ENCODE results near the gene PKIG. TPM values are rescaled to one million over a fixed set of nuclear protein-coding genes. Genes with fewer than 3 reads are reported as not detected.
A peak's percentile ranks its signal among the peaks of the same experiment; 100 is the strongest.

The PKIG gene
- polyA plus RNA-seq, 1 donor from 2014 or later = 174 TPM

- H3K4me2 ChIP-seq (ENCODE audit: low read length) = no peak overlapping the region
- H3K27ac ChIP-seq (ENCODE audit: low read length) = no peak overlapping the region
- no peak overlapping the region for H2AFZ ChIP-seq (ENCODE audit: low read depth, low read length)
- no peaks in the 10 kb centered on the region for H3K27me3 ChIP-seq (ENCODE audit: insufficient read depth, low read depth, low read length)
- no peaks in the 10 kb centered on the region for H3K79me2 ChIP-seq (replicated peaks; ENCODE audit: insufficient read depth, low read length)
- no peaks in the 10 kb centered on the region for H3K9me3 ChIP-seq (ENCODE audit: low read length)
- no peak overlapping the region for H3K9ac ChIP-seq (ENCODE audit: low read length)
- H4K20me1 ChIP-seq (ENCODE audit: insufficient read depth) = no peaks in the 10 kb centered on the region
- TF ChIP-seq EP300 (conservative IDR thresholded peaks at IDR 0.05; ENCODE audit: poor library complexity, severe bottlenecking) = no peak
- peak; percentile 3 for TF ChIP-seq POLR2AphosphoS5 (IDR thresholded peaks at IDR 0.05)
- TF ChIP-seq SMC3 (conservative IDR thresholded peaks at IDR 0.05; ENCODE audit: poor library complexity) = no peak
- no peaks in the 10 kb centered on the region for H3K36me3 ChIP-seq (ENCODE audit: insufficient read depth, low read length)
- H3K4me3 ChIP-seq (ENCODE audit: low read length) = no peak overlapping the region
- no peaks in the 10 kb centered on the region for H3K9me2 ChIP-seq (ENCODE audit: insufficient read depth, low read length)
- no peaks in the 10 kb centered on the region for H3F3A ChIP-seq (ENCODE audit: insufficient read depth, low read length, poor library complexity, severe bottlenecking)
These were observed 43.0 kb downstream of the PKIG start for GRCh38 chr20:44625361-44625760.

DNA sequence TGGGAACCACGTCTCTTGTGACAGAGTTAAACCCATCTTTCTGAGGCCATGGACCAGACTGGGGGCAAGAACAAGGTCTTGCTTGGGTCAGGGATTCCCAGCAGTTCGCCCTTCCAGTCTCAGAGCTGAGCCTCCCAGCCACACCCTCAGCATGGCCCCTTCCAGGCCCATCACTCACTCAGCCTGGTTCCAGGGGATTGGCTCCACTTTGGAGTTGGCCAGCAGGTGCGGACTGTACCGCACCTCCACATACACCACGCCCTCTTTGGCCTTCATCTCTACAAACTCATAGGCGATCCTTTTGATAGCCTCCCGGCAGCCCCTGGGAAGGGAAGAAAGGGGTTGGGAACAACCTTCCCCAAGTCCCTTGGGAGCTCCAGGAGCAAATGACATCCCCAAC, 43.9 kb downstream of the PKIG start:
- Histone ChIP-seq H3F3A (ENCODE audit: insufficient read depth, low read length, poor library complexity, severe bottlenecking) (no peaks in the 10 kb centered on the region), H3K9me2 (ENCODE audit: insufficient read depth, low read length) (no peaks in the 10 kb centered on the region), H3K9me3 (ENCODE audit: low read length) (no peaks in the 10 kb centered on the region), H3K36me3 (ENCODE audit: insufficient read depth, low read length) (no peaks in the 10 kb centered on the region), H2AFZ (ENCODE audit: low read depth, low read length) (no peak overlapping the region), H3K4me2 (ENCODE audit: low read length) (no peak overlapping the region), H3K4me3 (ENCODE audit: low read length) (no peak overlapping the region), H3K79me2 (replicated peaks; ENCODE audit: insufficient read depth, low read length) (no peaks in the 10 kb centered on the region), H3K27ac (ENCODE audit: low read length) (no peak overlapping the region), H3K27me3 (ENCODE audit: insufficient read depth, low read depth, low read length) (no peaks in the 10 kb centered on the region), H4K20me1 (ENCODE audit: insufficient read depth) (no peaks in the 10 kb centered on the region), H3K9ac (ENCODE audit: low read length) (no peak overlapping the region)
- TF ChIP-seq EZH2 (IDR thresholded peaks at IDR 0.05; ENCODE audit: borderline replicate concordance, insufficient read depth, low read length, poor library complexity, severe bottlenecking) (no peak), EP300 (conservative IDR thresholded peaks at IDR 0.05; ENCODE audit: poor library complexity, severe bottlenecking) (no peak), POLR2AphosphoS5 (IDR thresholded peaks at IDR 0.05) (no peak), SMC3 (conservative IDR thresholded peaks at IDR 0.05; ENCODE audit: poor library complexity) (no peak), RAD21 (conservative IDR thresholded peaks at IDR 0.05) (no peak), TAF1 (IDR thresholded peaks at IDR 0.05; ENCODE audit: low read depth) (no peak), REST (IDR thresholded peaks at IDR 0.05; ENCODE audit: borderline replicate concordance) (no peak), MXI1 (conservative IDR thresholded peaks at IDR 0.05; ENCODE audit: poor library complexity, severe bottlenecking) (no peak)
- TF ChIP-seq, protein P1, sequence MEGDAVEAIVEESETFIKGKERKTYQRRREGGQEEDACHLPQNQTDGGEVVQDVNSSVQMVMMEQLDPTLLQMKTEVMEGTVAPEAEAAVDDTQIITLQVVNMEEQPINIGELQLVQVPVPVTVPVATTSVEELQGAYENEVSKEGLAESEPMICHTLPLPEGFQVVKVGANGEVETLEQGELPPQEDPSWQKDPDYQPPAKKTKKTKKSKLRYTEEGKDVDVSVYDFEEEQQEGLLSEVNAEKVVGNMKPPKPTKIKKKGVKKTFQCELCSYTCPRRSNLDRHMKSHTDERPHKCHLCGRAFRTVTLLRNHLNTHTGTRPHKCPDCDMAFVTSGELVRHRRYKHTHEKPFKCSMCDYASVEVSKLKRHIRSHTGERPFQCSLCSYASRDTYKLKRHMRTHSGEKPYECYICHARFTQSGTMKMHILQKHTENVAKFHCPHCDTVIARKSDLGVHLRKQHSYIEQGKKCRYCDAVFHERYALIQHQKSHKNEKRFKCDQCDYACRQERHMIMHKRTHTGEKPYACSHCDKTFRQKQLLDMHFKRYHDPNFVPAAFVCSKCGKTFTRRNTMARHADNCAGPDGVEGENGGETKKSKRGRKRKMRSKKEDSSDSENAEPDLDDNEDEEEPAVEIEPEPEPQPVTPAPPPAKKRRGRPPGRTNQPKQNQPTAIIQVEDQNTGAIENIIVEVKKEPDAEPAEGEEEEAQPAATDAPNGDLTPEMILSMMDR (IDR thresholded peaks at IDR 0.05; ENCODE audit: poor library complexity, severe bottlenecking) = no peak

All from neural cell (in vitro differentiated cells).